ENCODE measurements around the gene C22orf31.
A peak's percentile ranks its signal among the peaks of the same experiment; 100 is the strongest.

C22orf31 gene

DNA sequence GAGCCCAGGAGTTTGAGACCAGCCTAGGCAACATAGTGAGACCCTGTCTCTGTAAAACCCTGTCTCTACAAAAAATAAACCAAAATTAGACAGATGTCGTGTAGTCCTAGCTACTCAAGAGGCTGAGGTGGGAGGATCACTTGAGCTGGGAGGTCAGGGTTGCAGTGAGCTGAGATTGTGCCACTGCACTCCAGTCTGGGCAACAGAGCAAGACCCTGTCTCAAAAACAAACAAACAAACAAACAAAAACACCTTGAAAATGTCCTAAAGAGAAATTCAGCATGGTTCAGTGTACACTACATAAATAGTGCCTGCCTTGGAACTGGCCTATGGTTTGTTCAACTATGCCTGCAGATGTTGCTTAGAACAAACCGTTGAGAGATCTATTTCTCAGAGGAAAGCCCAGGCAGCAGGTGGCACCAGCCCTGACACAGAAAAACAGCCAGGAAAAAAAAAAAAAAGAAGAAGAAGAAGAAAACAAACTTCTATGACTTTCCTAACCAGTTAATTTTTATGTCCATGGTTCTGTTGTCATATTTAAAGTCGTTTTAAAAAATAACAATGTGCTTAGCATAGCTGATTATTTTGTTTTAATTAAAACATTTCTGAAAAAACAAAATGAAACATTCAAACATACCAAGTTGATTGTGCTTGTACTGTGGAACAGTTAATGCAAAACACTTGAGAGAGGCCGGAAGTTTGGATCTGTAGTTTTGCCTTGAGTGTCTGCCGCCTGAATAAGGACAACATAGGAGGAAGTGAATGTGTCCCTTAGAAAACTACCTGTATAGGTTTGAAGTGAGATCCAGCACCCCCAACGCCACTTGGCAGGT is 16.6 kb upstream of the C22orf31 start:
- TF ChIP-seq, protein P1, sequence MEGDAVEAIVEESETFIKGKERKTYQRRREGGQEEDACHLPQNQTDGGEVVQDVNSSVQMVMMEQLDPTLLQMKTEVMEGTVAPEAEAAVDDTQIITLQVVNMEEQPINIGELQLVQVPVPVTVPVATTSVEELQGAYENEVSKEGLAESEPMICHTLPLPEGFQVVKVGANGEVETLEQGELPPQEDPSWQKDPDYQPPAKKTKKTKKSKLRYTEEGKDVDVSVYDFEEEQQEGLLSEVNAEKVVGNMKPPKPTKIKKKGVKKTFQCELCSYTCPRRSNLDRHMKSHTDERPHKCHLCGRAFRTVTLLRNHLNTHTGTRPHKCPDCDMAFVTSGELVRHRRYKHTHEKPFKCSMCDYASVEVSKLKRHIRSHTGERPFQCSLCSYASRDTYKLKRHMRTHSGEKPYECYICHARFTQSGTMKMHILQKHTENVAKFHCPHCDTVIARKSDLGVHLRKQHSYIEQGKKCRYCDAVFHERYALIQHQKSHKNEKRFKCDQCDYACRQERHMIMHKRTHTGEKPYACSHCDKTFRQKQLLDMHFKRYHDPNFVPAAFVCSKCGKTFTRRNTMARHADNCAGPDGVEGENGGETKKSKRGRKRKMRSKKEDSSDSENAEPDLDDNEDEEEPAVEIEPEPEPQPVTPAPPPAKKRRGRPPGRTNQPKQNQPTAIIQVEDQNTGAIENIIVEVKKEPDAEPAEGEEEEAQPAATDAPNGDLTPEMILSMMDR (IDR thresholded peaks at IDR 0.05; ENCODE audit: low read depth, low read length) = no peak
- DNase-seq (ENCODE audit: low read depth in 2 of 2) = no peak
- H3K4me3 ChIP-seq (replicated peaks in 1 of 2; ENCODE audit: low read depth in 2 of 2, low read length in 2 of 2) = no peak overlapping the region

DNA sequence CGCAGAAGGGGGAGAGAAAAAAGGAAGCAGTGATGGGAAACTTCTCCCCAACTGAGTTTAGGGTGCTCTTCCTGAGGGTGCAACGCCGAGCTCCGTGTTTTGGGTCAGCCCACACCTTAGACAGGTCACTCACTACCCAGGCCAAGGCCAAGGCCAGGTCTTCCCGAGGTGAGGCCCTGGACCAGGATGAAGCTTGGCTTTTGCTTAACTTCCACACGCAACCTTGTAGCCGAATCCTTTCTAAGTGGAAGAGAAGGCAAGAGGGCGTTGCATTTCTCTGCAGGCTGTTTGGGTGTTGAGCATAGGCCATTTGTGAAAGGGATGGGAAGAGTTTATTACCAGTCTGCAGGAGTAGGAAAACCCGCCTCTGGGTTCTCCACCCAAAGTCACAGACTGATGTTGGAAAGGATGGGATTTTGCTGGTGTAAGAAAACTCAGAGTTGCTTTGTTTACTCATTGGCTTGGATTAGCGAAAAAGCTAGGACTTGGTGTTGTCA is 12.7 kb upstream of the C22orf31 start:
- TF ChIP-seq, protein P1 (IDR thresholded peaks at IDR 0.05; ENCODE audit: low read depth, low read length) = no peak
- no peak for DNase-seq (ENCODE audit: low read depth in 2 of 2)
- peak overlapping the region; percentile 58 to 73 for H3K4me3 ChIP-seq (replicated peaks in 1 of 2; ENCODE audit: low read depth in 2 of 2, low read length in 2 of 2)

DNA sequence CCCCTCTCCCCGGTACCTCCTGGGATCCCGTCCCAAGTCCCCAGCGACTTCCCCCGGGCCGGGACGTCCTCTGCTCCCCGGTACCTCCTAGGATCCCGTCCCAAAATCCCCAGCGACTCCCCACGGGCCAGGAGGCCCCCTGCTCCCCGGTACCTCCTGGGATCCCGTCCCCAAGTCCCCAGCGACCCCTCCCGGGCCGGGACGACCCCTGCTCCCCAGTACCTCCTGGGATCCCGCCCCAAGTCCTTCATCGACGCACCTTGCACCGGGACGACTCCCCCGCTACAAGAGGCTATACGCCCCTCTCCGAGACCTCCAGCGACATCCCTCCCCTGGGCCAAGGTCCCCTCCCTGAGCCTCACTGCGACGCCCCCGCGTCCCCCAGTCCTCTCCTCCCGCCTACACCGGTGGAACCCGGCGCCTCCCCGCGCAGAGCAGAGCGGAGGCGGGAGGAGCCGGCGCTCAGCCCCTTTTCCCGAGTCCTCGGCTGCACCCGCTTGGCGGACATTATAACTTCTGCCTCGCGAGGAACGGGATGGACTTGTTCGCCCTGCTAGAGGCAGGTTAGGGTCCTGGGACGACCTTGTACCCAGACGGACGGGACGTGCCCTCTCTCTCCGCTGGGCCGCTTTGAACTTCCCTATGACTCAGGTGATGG is 12.1 kb upstream of the C22orf31 start:
- DNase-seq (ENCODE audit: low read depth in 2 of 2) = peak in 1 of 2 donors; percentile 34
- H3K4me3 ChIP-seq (replicated peaks in 1 of 2; ENCODE audit: low read depth in 2 of 2, low read length in 2 of 2) = peak overlapping the region; percentile 58 to 73
- TF ChIP-seq, protein P1 (IDR thresholded peaks at IDR 0.05; ENCODE audit: low read depth, low read length) = no peak

DNA sequence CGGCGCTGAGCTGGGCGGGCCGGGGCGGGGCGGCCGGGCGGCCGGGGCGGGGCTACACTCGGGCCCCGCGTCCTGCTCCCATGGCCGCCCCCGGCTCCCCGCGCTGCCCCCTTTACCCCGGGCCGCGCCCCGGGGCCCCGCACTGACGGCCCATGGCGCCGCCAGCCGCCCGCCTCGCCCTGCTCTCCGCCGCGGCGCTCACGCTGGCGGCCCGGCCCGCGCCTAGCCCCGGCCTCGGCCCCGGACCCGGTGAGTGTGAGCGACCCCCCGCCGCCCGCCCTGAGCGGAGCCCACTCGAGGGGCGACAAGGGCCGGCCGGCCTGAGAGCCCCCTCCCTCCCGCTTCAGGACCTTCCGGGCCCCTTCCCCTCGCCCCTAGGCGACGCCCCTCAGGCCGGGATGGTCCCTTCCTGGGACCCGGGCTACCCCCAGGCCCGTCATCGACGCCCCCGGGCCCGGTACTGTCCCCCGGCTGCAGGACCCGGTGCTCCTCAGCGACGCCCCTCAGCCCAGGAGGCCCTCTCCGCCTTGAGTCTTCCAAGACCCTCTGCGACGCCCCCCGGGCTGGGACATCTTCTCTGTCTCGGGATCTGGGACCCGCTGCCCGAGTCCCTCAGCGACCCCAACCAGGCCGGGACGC is 11.5 kb upstream of the C22orf31 start, which contains the start of gene KREMEN1:
TSS of gene KREMEN1 (plus strand) at position 57 of the 639 bp plus-strand sequence. CDS start at position 153, 96 bp downstream.
- H3K4me3 ChIP-seq (replicated peaks in 1 of 2; ENCODE audit: low read depth in 2 of 2, low read length in 2 of 2) = peak within 1 kb of the TSS; percentile 58 to 73
- DNase-seq (ENCODE audit: low read depth in 2 of 2) = no peak
- TF ChIP-seq, protein P1 (IDR thresholded peaks at IDR 0.05; ENCODE audit: low read depth, low read length) = no peak

DNA sequence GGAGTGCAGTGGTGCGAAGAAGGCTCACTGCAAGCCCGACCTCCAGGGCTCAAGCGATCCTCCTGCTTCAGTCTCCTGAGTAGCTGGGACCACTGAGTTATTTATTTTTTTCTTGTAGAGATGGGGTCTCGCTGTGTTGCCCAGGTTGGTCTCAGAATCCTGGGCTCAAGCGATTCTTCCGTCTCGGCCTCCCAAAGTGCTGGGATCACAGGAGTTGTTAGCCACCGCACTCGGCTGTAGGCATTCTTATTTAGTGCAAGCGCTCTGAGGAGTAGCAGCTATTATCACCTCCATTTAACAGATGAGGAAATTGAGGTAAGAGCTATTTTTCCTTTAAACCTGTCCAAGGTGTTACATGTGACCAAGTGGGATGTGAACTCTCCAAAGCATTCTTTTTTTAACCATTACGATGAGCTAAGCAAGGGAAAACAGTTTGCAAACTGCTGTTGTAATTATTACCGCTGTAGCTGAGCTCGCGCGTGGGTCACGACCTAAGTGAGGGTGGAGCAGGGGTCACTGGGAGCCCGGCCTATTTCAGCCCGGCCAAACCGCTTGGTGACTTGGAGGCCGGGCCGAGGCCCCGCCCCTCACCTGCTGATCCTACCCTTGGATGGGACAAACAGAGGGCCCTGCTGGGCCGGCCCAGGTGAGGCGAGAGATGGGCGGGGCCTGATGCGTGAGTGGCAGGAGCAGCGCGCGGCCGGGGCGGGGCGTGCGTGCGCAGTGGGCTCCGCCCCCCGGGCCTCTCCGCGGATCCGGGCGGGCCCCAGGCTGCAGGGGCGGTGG is 10.8 kb upstream of the C22orf31 start:
- peak overlapping the region; percentile 48 to 58 for H3K4me3 ChIP-seq (replicated peaks in 1 of 2; ENCODE audit: low read depth in 2 of 2, low read length in 2 of 2)
- TF ChIP-seq, protein P1 (IDR thresholded peaks at IDR 0.05; ENCODE audit: low read depth, low read length) = no peak
- DNase-seq (ENCODE audit: low read depth in 2 of 2) = peak; percentile 57 to 72

All from cardiac fibroblast (primary cell).